ENCODE results near the gene MDGA2.

GRCh38 chr14:46840944-46841720, 834.3 kb downstream of the MDGA2 start:
- TF ChIP-seq POLR2A (IDR thresholded peaks at IDR 0.05) (no peak), CTCF (IDR thresholded peaks at IDR 0.05) (no peak)
